Left kidney (tissue), 8 donors: ENCODE data around the gene NDUFA12. TPM values are rescaled to one million over a fixed set of nuclear protein-coding genes. Genes with fewer than 3 reads are reported as not detected.
"Not testable (repeated sequence)": the region's sequence is repeated elsewhere in the genome, so short reads cannot be mapped to it uniquely, and the experiment has no call there.

Experiments
- DNase-seq: peaks from one replicate; pipeline ENCODE4 v3.0.0-alpha.2; 2013
- long read RNA-seq, 8 donors: transcript quantifications; one replicate each; lab custom pipeline, GENCODE V29; 2026
- polyA plus RNA-seq: library from polyadenylated mRNA; unstranded; fragments of 120-200 nt; gene quantifications from one replicate; pipeline ENCODE4 v1.2.1, GENCODE V29; 2013; ENCODE audit not compliant: insufficient read length

NDUFA12 gene
- polyA plus RNA-seq: 107 TPM
- long read RNA-seq, donor 1, transcript NDUFA12-206 (3 exons, 487 nt): minor isoform, 9 of 257 reads
- long read RNA-seq, donor 1, transcript NDUFA12-202 (2 exons, 472 nt): minor isoform, 6 of 257 reads
- long read RNA-seq, donor 1, transcript NDUFA12-201 (4 exons, 635 nt): major isoform, 152 of 257 reads
- long read RNA-seq, donor 1, partial matches to known transcripts: 90 of 257 reads
- long read RNA-seq, donor 1, other reads (novel, unspliced or antisense): 0 of 257 reads
- long read RNA-seq, donor 2, transcript NDUFA12-201 (4 exons, 635 nt): major isoform, 144 of 216 reads
- long read RNA-seq, donor 2, partial matches to known transcripts: 66 of 216 reads
- long read RNA-seq, donor 2, other reads (novel, unspliced or antisense): 0 of 216 reads
- long read RNA-seq, donor 3, transcript NDUFA12-201 (4 exons, 635 nt): major isoform, 102 of 150 reads
- long read RNA-seq, donor 3, partial matches to known transcripts: 45 of 150 reads
- long read RNA-seq, donor 3, other reads (novel, unspliced or antisense): 0 of 150 reads
- long read RNA-seq, donor 4, transcript NDUFA12-201 (4 exons, 635 nt): major isoform, 24 of 48 reads
- long read RNA-seq, donor 4, partial matches to known transcripts: 21 of 48 reads
- long read RNA-seq, donor 4, other reads (novel, unspliced or antisense): 0 of 48 reads
- long read RNA-seq, donor 5, transcript NDUFA12-201 (4 exons, 635 nt): major isoform, 239 of 369 reads
- long read RNA-seq, donor 5, transcript NDUFA12-206 (3 exons, 487 nt): minor isoform, 11 of 369 reads
- long read RNA-seq, donor 5, transcript NDUFA12-202 (2 exons, 472 nt): minor isoform, 9 of 369 reads
- long read RNA-seq, donor 5, partial matches to known transcripts: 99 of 369 reads
- long read RNA-seq, donor 5, other reads (novel, unspliced or antisense): 11 of 369 reads
- long read RNA-seq, donor 6, transcript NDUFA12-201 (4 exons, 635 nt): major isoform, 125 of 220 reads
- long read RNA-seq, donor 6, transcript NDUFA12-202 (2 exons, 472 nt): minor isoform, 9 of 220 reads
- long read RNA-seq, donor 6, partial matches to known transcripts: 82 of 220 reads
- long read RNA-seq, donor 6, other reads (novel, unspliced or antisense): 0 of 220 reads
- long read RNA-seq, donor 7, transcript NDUFA12-202 (2 exons, 472 nt): minor isoform, 9 of 281 reads
- long read RNA-seq, donor 7, transcript NDUFA12-201 (4 exons, 635 nt): major isoform, 154 of 281 reads
- long read RNA-seq, donor 7, partial matches to known transcripts: 111 of 281 reads
- long read RNA-seq, donor 7, other reads (novel, unspliced or antisense): 6 of 281 reads
- long read RNA-seq, donor 8, transcript NDUFA12-201 (4 exons, 635 nt): major isoform, 63 of 103 reads
- long read RNA-seq, donor 8, partial matches to known transcripts: 36 of 103 reads
- long read RNA-seq, donor 8, other reads (novel, unspliced or antisense): 0 of 103 reads

- DNase-seq: peak; percentile 95
Observed at GRCh38 chr12:95003213-95003920, at the start of gene NDUFA12. TSS of gene NDUFA12 (minus strand) at chr12:95003697. CDS start at chr12:95003680, 17 bp downstream.

GRCh38 chr12:95051241-95051640 is 47.7 kb upstream of the NDUFA12 start:
- DNase-seq: no peak

GRCh38 chr12:95037906-95038305 is 34.4 kb upstream of the NDUFA12 start:
- no peak for DNase-seq

- DNase-seq: no peak
Observed at GRCh38 chr12:95034750-95035149, 31.3 kb upstream of the NDUFA12 start.

DNA sequence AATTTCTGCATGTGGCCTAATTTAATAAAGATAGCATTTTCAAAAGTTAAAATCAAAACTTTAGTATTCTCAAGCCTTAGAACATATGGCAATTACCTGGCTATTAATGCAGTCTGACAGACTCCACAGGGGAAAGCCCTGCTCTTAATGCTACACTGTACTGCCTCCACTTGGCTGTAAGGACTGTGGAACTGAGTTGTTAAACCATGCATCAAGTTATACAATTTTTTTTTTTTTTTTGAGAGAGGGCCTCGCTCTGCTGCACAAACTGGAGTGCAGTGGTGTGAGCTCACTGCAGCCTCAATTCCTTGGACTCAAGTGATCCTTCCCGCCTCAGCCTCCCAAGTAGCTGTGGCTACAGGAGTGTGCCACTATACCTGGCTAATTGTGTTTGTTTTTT is 19.0 kb upstream of the NDUFA12 start:
- no peak for DNase-seq

GRCh38 chr12:95017482-95017881 is 14.0 kb upstream of the NDUFA12 start:
- DNase-seq: no peak

GRCh38 chr12:95016120-95016519 is 12.6 kb upstream of the NDUFA12 start:
- no peak for DNase-seq

- DNase-seq: no peak
Observed at GRCh38 chr12:95014554-95014953, 11.1 kb upstream of the NDUFA12 start.

DNA sequence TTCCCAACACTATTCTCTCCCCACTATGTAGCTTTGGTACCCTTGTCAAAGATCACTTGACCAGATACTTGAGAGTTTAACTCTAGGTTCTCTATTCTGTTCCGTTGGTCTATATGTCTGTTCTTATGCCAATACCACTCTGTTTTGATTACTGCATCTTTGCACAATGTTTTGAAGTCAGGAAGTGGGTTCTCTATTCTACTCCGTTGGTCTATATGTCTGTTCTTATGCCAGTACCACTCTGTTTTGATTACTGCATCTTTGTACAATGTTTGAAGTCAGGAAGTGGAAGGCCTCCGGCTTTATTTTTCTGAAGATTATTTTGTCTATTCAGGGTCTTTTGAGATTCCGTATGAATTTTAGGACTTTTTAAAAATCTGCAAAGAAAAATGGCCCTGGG is 2.7 kb upstream of the NDUFA12 start:
- DNase-seq: no peak

DNA sequence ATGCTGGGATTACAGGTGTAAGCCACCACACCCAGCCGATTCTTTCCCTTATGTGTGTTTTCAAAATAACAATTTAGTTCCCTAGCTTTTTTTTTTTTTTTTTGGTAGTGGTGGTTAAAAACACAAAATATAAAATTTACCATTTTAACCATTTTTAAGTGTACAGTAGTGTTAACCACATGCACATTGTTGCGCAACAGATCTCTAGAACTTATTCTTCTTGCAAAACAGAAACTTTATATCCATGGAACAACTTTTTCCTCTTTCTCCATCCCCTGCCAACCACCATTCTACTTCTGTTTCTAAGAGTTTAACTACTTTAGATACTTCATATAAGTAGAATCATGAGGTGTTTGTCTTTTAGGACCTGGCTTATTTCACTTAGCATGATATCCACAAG is 1.1 kb upstream of the NDUFA12 start:
- DNase-seq: no peak

GRCh38 chr12:95003921-95004272 is 400 bp upstream of the NDUFA12 start:
- DNase-seq: no peak

DNA sequence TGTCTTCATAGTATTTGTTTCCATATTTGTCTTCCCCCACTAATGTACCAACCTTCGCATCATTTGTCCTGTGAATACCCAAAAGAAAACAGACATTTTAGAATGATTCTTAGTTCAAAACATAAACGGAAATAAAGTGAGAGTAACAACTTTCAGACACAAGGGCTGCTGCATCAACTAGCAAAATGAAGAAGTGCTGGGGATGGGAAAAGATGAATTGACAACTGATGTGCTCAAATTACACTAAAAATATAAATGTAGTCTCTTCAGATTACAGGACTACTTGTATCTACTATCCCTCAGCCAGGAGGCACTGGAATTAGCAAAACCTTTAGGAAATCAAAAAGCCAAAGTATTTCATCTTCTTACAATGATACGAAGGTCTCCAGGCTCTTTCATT is 743 bp downstream of the NDUFA12 start:
- DNase-seq: no peak

DNA sequence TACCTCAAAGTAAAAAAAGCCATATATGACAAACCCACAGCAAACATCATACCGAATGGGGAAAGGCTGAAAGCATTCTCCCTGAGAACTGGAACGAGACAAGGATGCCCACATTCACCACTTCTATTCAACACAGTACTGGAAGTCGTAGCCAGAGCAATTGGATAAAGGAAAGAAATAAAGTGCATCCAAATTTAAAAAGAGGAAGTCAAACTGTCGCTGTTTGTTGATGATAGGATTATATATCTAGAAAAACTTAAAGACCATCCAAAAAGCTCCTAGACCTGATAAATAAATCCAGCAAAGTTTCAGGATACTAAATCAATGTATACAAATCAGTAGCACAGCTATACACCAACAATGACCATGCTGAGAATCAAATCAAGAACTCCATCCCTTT is 5.2 kb downstream of the NDUFA12 start:
- DNase-seq: no peak

- no peak for DNase-seq
Observed at GRCh38 chr12:94997726-94998125, 5.8 kb downstream of the NDUFA12 start.

DNA sequence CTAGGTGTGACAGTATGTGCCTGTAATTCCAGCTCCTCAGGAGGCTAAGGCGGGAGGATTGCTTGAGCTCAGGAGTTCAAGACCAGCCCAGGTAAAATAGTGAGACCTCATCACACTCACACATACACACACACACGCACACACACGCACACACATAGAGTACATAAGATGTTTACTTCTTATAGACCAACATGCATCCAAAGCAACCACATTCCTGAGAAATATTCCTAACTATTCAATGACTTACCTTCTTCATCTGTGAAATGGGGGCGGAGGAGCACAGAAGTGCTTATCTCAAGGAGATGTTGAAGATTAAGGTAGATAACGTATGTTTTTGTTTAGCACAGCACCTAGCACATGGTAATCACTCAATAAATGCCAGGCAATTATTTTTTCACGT is 6.4 kb downstream of the NDUFA12 start:
- DNase-seq: no peak

DNA sequence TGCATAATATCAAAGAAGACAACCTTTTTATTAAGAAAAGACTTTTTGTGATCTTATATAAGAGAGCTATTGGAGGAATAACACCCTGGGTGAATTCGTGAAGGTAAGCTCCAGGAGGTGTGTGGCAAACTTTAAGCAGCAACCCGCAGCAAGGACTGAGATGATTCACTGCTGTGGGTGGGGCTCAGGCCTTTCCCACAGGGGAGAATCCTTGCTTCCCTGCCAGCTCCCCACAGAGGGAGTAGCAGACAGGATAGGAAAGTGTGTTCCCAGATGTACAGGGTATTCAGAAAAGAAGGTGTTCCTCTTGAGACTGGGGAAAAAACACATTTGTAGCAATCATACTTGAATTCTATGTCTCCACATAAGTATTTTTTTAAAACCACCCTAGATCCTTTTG is 9.2 kb downstream of the NDUFA12 start:
- DNase-seq: no peak

- DNase-seq: not testable (repeated sequence)
Observed at GRCh38 chr12:94993855-94994254, 9.6 kb downstream of the NDUFA12 start.

GRCh38 chr12:94990222-94990621 is 13.3 kb downstream of the NDUFA12 start:
- no peak for DNase-seq

GRCh38 chr12:94988471-94988870 is 15.0 kb downstream of the NDUFA12 start:
- no peak for DNase-seq

- DNase-seq: no peak
Observed at GRCh38 chr12:94987801-94988200, 15.7 kb downstream of the NDUFA12 start.

- DNase-seq: no peak
Observed at GRCh38 chr12:94987076-94987669, 16.3 kb downstream of the NDUFA12 start.
